SU-DHL-6 (cell line): ENCODE measurements around the gene UBE3C.
A peak's percentile ranks its signal among the peaks of the same experiment; 100 is the strongest.
"Not testable (repeated sequence)": the region's sequence is repeated elsewhere in the genome, so short reads cannot be mapped to it uniquely, and the experiment has no call there.

ENCODE experiments used
- H2AFZ ChIP-seq: fragments of 200-600 bp; sonication (generic); 2 replicates; pipeline ENCODE4 v1.6.1; 2014; ENCODE audit warnings: low read depth, mild to moderate bottlenecking, moderate library complexity, mixed read lengths, antibody characterized with exemption, low read length; ENCODE audit not compliant: severe bottlenecking
- H3F3A ChIP-seq: fragments of 200-600 bp; shearing (Covaris generic); 2 replicates; pipeline ENCODE4 v1.6.0; 2016; ENCODE audit warnings: antibody characterized with exemption, mild to moderate bottlenecking; ENCODE audit not compliant: insufficient read depth
- H3K27ac ChIP-seq: fragments of 200-600 bp; sonication (generic); 2 replicates; pipeline ENCODE4 v1.5.1; 2016; ENCODE audit warnings: low read depth, mild to moderate bottlenecking, low read length, moderate library complexity, mixed read lengths
- H3K27me3 ChIP-seq: fragments of 200-600 bp; sonication (generic), shearing (Covaris generic); 2 replicates; pipeline ENCODE4 v1.6.0; 2014; ENCODE audit warnings: mild to moderate bottlenecking, low read length
- H3K36me3 ChIP-seq: fragments of 200-600 bp; sonication (generic); 2 replicates; pipeline ENCODE4 v1.6.1; 2014; ENCODE audit warnings: mild to moderate bottlenecking, low read length, mixed read lengths
- H3K4me2 ChIP-seq: fragments of 300-600, 200-600 bp; shearing (Covaris generic), sonication (generic); 2 replicates; pipeline ENCODE4 v1.6.0; 2014; ENCODE audit warnings: low read length, low read depth, mild to moderate bottlenecking; ENCODE audit not compliant: poor library complexity, severe bottlenecking
- H3K4me3 ChIP-seq: fragments of 200-600 bp; sonication (generic); 2 replicates; pipeline ENCODE4 v1.5.1; 2014; ENCODE audit warnings: antibody characterized with exemption, low read length, mild to moderate bottlenecking, mixed read lengths; ENCODE audit not compliant: insufficient read depth, poor library complexity, severe bottlenecking
- H3K79me2 ChIP-seq: fragments of 200-600 bp; sonication (generic); 2 replicates; pipeline ENCODE4 v1.6.1; 2014; ENCODE audit warnings: mild to moderate bottlenecking, low read length, moderate library complexity; ENCODE audit not compliant: insufficient read depth
- H3K9ac ChIP-seq: fragments of 200-600 bp; sonication (generic); 2 replicates; pipeline ENCODE4 v1.7.0; 2014; ENCODE audit warnings: mild to moderate bottlenecking, low read length
- H3K9me2 ChIP-seq: fragments of 200-600 bp; sonication (generic); replicated peaks from 2 replicates; pipeline ENCODE4 v1.6.1; 2014; ENCODE audit warnings: low read length; ENCODE audit not compliant: insufficient read depth
- H3K9me3 ChIP-seq: fragments of 200-600 bp; sonication (generic); 2 replicates; pipeline ENCODE4 v1.6.1; 2014; ENCODE audit warnings: low read length, mixed read lengths; ENCODE audit not compliant: insufficient read depth
- H4K20me1 ChIP-seq: fragments of 200-600 bp; sonication (generic); 2 replicates; pipeline ENCODE4 v1.6.1; 2014; ENCODE audit warnings: low read depth, mild to moderate bottlenecking, antibody characterized with exemption, low read length, moderate library complexity, mixed read lengths
- CTCF ChIP-seq: fragments of 200-600 bp; sonication (generic); IDR thresholded peaks from one replicate; pipeline ENCODE4 v1.5.1; 2017; ENCODE audit warnings: antibody characterized with exemption, mild to moderate bottlenecking, low read length, moderate library complexity; ENCODE audit not compliant: insufficient read depth, poor library complexity, severe bottlenecking
- EZH2phosphoT487 ChIP-seq: fragments of 200-600 bp; sonication (generic), shearing (Covaris generic); conservative IDR thresholded peaks from 2 replicates; pipeline ENCODE4 v1.6.1; 2018; ENCODE audit warnings: mild to moderate bottlenecking, antibody characterized with exemption, low read length, moderate library complexity, mixed read lengths

Gene UBE3C

GRCh38 chr7:157246052-157246451, 107.3 kb downstream of the UBE3C start:
- TF ChIP-seq EZH2phosphoT487 (no peak), CTCF (no peak)

GRCh38 chr7:157248659-157249058, 109.9 kb downstream of the UBE3C start:
- H3F3A ChIP-seq = no peaks in the 10 kb centered on the region
- H3K4me2 ChIP-seq = no peak overlapping the region
- no peak overlapping the region for H3K27ac ChIP-seq
- H2AFZ ChIP-seq = no peak overlapping the region
- no peaks in the 10 kb centered on the region for H4K20me1 ChIP-seq
- TF ChIP-seq CTCF (no peak), EZH2phosphoT487 (no peak)
- peaks cover 5% of the 10 kb centered on the region; the same call in 1 of the 2 replicates for H3K36me3 ChIP-seq
- no peaks in the 10 kb centered on the region for H3K9me2 ChIP-seq
- H3K79me2 ChIP-seq = no peaks in the 10 kb centered on the region
- H3K9me3 ChIP-seq = no peaks in the 10 kb centered on the region
- no peaks in the 10 kb centered on the region for H3K27me3 ChIP-seq
- H3K4me3 ChIP-seq = no peak overlapping the region
- no peak overlapping the region for H3K9ac ChIP-seq

More at GRCh38 chr7:157246052-157246451, 107.3 kb downstream of the UBE3C start:
- no peaks in the 10 kb centered on the region for H3K27me3 ChIP-seq
- H3K4me3 ChIP-seq = no peak overlapping the region
- H3F3A ChIP-seq = no peaks in the 10 kb centered on the region
- no peaks in the 10 kb centered on the region for H3K9me2 ChIP-seq
- 0 out of 2 replicates have a peak, but pooled peaks cover under 1% of the 10 kb centered on the region for H3K36me3 ChIP-seq
- no peak overlapping the region for H3K9ac ChIP-seq
- no peak overlapping the region for H3K4me2 ChIP-seq
- H3K9me3 ChIP-seq = no peaks in the 10 kb centered on the region
- no peaks in the 10 kb centered on the region for H3K79me2 ChIP-seq
- no peak overlapping the region for H2AFZ ChIP-seq
- no peaks in the 10 kb centered on the region for H4K20me1 ChIP-seq
- H3K27ac ChIP-seq = no peak overlapping the region

GRCh38 chr7:157250605-157251228, 112.0 kb downstream of the UBE3C start:
- no peak overlapping the region for H3K4me3 ChIP-seq
- no peaks in the 10 kb centered on the region for H3K79me2 ChIP-seq
- H3K9ac ChIP-seq = no peak overlapping the region
- H4K20me1 ChIP-seq = no peaks in the 10 kb centered on the region
- TF ChIP-seq EZH2phosphoT487 (no peak), CTCF (peak; percentile 82)
- H3K36me3 ChIP-seq = peaks cover 5% of the 10 kb centered on the region; the same call in 1 of the 2 replicates
- no peaks in the 10 kb centered on the region for H3K9me2 ChIP-seq
- H3K4me2 ChIP-seq = no peak overlapping the region
- H3K27ac ChIP-seq = no peak overlapping the region
- H2AFZ ChIP-seq = no peak overlapping the region
- no peaks in the 10 kb centered on the region for H3K27me3 ChIP-seq
- no peaks in the 10 kb centered on the region for H3K9me3 ChIP-seq
- no peaks in the 10 kb centered on the region for H3F3A ChIP-seq

- not testable (repeated sequence) for H3K9me2 ChIP-seq, H3K9me3 ChIP-seq, H3K27ac ChIP-seq, H3K36me3 ChIP-seq, H3K4me2 ChIP-seq, H4K20me1 ChIP-seq, H2AFZ ChIP-seq, H3K27me3 ChIP-seq, H3K79me2 ChIP-seq, H3K4me3 ChIP-seq, H3F3A ChIP-seq, H3K9ac ChIP-seq
Observed at GRCh38 chr7:157251817-157252216, 113.1 kb downstream of the UBE3C start.
